GM18507 (cell line): ENCODE results near the gene ACTA1.
"Not testable (repeated sequence)": the region's sequence is repeated elsewhere in the genome, so short reads cannot be mapped to it uniquely, and the experiment has no call there.

Source experiments
- DNase-seq: peaks from one replicate; pipeline ENCODE4 v3.0.0; 2011; ENCODE audit warnings: low read depth; ENCODE audit not compliant: insufficient read length; ENCODE audit errors: extremely low spot score
- FAIRE-seq: peaks from 2 replicates; lab custom pipeline; 2011; peaks lifted over from hg19 to GRCh38; lab: Jason Lieb, UNC

ACTA1 gene

DNA sequence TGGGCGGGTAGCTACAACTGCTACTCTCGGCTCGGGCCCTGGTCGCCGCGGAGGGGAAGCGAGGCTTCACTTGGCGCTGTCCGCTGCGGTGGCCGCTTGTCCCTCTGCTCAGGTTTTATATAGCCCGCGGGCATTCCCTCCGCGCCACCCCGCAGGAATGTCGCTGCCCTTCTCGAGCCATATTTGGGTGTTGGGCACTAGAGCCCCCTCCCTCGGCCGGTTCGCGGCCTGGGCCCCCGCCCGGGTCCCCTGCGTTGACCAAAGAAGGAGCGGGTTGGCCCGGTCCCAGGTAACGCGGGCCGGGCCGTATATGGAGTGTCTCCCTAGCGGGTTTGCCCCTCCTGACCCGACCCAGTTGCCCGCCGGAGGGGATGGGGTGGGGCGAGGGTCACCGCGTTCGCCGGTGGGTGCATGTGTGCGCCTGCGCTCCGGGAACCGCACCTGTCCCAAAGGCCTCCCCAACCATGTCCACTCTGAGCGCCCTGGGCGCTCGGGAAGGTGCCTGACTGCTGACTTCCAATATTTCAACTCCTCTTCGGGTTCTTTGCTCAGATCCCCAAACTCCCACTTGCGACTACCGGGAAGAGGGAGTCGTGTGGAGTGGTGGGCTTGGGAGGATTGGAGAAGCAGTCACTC, at the start of gene ACTA1:
TSS of gene ACTA1 (minus strand) at position 90 of the 636 bp plus-strand sequence. CDS start 979 bp downstream, outside the sequence.
- no peak for DNase-seq
- FAIRE-seq = no peak

DNA sequence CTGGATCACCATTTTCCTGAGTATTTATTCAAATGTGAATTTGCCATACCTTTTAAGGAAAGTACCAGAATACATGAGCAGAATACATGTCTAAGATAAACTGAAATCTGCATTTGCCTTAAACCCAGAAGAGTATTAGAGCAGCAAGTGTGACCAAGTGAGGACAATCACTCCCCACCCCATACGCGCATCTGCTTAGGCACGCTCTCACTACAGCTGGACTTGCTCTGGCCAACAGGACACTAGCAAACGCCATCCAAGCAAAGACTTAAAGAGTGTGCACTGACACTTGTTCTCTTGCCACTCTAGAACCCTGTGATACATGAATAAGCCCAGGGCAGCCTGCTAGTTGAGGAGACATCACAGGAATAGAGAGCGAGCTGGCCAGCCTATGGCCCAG, 48.6 kb upstream of the ACTA1 start:
- no peak for DNase-seq
- FAIRE-seq = no peak

DNA sequence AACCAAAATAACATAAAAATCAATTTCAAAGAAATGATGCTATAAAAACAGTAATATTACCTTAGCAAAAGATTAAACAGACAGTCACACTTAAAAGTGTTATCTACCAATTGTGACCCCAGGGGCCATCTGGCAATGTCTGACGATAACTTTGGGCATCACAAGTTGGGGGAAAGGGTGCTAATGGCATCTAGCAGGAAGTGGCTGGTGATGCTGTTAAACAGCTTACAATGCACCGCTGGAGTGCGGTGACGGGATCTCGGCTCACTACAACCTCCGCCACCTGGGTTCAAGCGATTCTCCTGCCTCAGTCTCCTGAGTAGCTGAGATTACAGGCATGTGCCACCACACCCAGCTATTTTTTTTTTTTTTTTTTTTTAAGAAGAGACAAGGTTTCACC, 46.6 kb upstream of the ACTA1 start:
- DNase-seq (no peak), FAIRE-seq (no peak)

DNA sequence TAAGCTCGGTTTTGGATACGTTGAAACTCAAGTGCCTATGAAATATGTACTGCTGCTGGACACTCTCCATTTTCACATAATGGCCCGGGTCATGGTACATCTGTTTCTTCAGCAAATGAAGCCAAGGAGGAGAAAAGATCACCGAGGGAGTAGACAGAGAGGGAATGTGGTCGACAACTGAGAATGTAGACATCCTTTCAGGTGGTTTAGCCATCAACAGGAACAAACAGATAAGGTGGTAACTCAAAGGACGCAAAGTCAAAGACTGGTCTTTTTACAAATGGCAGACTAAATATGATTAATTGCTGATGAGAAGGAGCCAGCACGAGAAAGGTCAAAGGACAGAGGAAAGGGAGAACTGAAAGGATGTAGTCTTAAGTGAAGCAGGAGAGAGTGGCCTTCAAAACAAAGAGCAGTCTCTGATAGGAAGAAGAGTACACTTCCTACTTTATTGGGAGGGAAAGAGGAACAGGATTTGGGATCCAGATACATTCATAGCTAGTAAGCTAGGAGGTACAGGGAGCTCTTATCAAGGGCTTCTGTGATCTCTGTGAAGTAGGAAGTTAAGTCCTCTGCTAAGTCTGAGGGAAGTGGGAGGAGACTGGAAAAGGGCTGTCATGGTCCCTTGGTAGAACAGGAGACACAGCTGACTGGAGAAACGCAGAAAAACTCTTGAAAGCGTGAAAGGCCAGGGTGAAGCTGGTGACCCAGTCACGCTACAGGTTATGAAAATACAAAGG, 45.9 kb upstream of the ACTA1 start:
- DNase-seq = peak; percentile 39
- FAIRE-seq = peak; percentile 98

DNA sequence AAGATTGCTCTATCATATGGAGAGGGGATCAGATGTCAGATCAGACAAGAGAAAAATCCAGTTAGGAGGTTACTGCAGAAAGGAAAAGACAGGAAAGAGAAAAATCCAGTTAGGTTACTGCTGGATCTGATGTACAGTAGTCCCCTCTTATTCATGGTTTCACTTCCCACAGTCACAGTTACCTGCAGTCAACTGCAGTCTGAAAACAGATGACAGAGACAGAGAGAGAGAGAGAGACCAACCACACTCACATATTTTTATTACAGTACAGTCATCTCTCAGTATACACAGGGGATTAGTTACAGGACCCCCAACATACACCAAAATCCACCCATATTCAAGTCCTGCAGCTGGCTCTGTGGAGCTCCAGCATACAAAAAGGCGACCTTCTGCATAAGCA, 45.0 kb upstream of the ACTA1 start:
- FAIRE-seq (peak; percentile 95), DNase-seq (no peak)

DNA sequence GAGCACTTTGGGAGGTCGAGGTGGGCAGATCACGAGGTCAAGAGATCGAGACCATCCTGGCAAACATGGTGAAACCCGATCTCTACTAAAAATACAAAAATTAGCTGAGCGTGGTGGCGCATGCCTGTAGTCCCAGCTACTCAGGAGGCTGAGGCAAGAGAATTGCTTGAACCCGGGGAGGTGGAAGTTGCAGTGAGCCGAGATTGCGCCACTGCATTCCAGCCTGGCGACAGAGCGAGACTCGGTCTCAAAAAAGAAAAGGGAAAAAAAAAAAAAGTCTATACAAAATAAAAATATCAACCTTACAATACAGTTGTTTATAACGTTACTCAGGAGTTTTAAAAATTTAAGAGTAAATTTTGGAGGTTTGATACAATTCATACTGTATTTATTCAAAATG, 42.0 kb upstream of the ACTA1 start:
- DNase-seq, FAIRE-seq: not testable (repeated sequence)

DNA sequence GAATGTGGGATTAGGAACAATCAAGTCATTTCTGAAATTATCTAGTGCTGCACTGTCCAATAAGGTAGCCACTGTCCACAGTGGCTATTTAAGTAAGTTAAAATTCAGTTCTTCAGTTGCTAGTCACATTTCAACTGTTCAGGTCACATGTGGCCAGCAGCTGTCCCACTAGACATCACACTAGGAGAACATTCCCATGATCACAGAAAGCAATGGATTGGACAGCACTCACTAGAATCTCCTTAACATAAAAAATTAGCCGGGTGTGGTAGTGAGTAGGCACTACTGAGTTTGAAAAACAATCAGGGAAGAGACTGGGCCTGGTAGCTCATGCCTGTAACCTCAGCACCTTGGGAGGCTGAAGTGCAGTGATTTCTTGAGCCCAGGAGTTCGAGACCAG, 40.6 kb upstream of the ACTA1 start:
- DNase-seq (no peak), FAIRE-seq (no peak)

DNA sequence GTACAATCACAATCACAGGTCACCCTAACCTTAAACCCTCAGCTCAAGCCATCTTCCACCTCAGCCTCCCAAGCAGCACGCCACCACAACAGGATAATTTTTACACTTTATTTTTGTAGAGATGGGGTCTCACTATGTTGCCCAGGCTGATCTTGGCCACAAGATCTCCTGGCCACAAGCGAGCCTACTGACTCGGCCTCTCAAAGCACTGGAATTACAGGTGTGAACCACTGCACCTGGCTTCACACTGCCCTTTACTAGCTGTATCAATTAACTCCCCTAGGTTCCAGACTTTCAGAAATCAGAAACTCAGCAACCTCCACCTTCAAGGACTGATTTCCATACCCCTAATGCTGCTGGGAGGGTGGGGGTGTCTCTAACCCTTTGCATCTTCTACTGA, 37.3 kb upstream of the ACTA1 start:
- DNase-seq (no peak), FAIRE-seq (no peak)

DNA sequence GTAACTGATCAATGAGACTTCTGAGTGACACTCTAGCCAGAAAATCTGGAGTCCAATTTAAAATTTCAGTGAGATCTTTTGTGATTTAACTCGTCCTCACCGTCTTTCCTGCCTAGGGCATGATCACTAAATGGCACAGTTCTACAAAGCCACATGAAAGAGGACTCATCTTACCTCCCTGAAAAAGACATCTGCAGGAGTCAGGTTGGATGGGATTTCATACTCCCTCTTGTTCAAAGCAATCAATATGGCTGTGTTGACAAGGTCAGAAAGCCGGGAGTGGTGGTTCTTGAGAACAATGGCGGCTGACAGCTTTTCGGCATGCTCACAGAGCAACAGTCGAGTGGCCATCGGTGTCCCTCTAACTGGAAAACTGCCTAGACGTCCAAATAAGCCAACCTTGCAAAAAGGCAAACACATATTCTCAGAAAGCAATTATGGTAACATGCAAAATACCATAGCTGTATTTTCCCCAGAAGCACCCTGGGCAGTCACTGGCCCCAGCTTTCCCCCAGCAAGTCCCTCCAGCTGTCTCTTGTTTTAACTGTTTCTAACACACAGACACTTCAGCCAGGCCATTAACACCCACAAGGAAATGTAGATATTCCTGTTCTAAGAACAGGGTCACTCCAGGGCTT, 36.6 kb upstream of the ACTA1 start:
- FAIRE-seq = no peak
- no peak for DNase-seq

DNA sequence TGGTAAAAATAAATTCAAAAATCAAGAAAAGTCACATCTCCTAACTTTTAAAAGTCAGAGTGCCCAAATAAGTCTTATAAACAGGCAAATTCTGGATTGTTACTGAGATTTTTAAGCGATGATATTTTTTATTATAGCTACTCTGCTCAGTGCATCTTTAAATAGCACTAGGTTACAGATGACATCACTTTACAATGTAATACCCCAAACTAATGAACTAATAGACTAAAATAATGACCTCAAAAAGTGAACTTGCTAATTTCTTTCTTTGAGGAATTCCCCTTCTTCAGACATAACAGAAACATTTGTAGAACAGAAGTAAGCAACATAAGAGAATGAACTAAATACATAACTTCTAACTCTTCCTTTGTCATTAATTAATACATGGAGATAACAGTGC, 33.0 kb upstream of the ACTA1 start:
- no peak for DNase-seq
- no peak for FAIRE-seq

DNA sequence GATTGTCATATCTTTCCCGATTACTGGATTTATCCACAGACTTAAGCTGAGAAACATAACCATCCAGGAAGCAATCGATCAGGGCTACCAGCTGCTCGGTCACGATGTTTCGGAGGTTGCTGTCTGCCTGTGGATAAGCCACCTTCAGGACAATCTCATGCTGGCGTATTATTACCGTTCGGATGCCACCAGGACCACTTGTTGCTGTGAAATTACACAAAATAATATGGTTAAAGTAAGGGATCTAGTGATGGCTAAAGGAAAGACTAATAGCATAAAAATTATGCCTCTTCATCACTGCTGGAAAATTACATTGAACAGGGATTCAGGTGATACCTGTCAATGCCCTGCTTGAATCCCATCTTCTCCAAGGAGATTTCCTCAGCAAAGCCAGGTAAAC, 30.8 kb upstream of the ACTA1 start:
- DNase-seq = no peak
- FAIRE-seq = no peak

DNA sequence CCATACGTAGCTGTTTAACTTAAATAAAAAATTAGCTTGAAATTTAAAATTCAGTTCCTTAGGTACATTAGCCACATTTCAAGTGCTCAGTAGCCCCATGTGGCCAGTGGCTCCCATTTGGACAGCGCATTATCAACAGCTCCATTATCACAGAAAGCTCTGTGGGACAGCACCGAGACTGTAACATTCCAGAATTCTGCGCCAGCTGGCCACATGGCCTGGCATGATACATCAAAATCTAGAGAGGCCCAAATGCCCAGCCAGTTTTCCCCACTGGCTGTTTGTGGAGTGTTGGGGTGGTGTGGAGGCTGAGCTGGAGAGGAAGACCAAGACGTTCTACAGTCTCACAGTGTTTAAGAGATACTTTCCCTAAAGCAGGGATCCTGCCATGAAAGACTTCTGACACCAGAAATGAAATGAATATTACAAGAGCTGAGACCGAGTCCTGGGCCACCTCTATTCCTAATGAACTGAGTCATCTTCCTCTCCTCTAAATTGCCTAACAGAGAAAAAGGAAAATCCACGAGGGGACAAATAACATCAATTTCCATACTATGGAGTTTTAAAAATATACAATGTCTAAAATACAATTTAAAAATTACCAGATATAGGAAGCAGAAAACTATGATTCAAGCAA, 27.3 kb upstream of the ACTA1 start:
- no peak for DNase-seq
- no peak for FAIRE-seq

DNA sequence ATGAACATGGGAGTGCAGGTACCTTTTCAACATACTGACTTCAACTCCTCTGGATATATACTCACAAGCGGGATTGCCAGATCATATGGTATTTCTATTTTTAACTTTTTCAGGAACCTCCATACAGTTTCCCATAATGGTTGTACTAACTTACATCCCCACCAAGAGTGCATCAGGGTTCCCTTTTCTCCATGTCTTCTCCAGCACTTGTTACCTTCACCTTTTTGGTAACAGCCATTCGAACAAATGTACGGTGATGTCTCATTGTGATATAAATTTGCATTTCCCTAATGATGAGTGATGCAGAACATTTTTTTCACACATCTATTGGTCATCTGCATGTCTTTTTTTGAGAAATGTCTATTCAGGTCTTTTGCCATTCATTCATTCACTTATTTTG, 25.9 kb upstream of the ACTA1 start:
- FAIRE-seq (no peak), DNase-seq (no peak)

DNA sequence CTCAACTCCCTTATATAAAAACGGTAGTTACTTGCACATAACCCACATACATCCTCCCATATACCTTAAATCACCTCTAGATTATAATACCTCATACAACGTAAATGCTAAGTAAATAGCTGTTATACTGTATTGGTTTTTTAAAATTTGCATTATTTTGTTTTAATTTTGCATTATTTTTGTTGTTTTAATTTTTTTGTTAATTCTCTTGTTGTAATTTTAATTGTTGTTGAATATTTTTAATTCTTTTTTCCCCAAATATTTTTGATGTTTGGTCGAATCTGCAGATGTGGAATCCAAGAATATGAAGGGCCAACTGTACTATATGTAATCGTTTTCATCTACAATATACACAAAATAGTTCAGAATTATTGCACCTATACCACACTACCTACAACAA, 23.5 kb upstream of the ACTA1 start:
- no peak for DNase-seq
- no peak for FAIRE-seq

DNA sequence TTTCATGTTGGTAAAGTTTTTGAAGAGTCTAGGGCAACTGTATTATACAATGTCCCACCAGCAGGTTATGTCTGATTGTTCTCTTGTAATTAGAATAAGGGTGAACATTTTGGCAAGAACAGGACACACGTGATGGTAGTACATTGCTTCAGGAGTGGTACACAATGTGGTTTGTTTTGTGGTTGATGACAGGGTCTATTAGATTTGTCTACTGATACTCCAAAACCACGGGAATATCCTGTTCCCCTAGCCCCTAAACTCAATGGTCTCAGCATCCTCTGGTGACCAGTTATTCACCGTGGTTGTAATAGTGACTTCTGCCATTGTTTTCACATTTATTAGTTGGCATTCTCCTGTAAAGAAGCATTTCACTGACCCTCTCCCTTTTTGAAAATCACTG, 22.1 kb upstream of the ACTA1 start:
- DNase-seq = no peak
- peak; percentile 33 for FAIRE-seq

DNA sequence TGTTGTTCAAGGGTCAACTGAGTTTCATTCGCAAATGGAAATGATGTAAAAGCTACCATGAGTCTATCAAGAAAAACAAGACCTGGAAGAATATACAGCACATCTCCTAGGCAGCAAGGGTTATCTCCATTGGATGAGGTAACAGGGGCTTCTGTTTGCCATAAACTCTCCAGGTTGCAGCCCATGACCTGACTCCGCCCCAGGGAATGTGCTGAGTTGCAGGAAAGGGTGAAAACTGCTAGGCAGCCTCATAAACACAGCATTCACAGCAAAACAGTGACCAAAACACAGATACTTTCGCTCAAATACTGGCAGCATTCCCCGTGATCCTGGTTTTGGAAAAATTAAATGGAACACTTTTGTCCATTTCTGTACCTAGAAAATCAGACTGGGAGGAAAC, 20.2 kb upstream of the ACTA1 start:
- no peak for FAIRE-seq
- DNase-seq = no peak

DNA sequence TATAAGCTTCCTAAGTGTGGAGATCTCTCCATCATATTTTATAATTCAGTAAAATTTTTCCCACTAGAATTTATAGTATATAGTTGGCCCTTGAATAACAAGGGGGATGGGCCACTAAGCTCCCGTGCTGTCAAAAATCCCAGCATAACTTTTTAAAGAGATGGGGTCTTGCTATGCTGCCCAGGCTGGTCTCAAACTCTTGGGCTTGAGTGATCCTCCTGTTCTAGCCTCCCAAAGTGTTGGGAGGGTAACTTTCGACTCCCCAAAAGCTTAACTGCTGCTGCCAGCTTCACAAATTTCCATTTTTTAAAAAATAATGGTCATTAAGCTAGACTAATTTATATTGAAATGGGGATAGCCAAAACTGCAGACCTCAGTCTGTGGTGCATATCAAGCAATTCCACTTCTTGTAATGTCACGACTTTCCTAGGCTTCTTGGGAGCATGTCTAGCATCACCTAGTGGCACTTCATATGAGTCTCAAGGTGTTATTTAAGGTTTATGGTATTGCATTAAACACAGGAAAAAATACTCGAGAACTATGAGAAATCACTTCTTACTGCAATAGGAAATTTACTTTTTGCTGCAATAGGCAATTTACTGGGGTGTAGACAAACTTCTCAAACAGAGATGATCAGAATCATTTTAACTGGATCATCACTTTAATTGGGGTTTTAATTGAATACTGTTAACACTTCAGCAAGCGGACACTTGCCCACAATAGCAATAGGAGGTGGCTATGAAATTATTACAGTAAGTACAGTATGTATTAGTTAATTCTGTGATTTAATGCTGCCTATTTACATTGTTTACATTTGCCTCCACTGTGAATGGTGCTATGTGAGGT, 19.3 kb upstream of the ACTA1 start:
- peak; percentile 44 for FAIRE-seq
- DNase-seq = no peak

DNA sequence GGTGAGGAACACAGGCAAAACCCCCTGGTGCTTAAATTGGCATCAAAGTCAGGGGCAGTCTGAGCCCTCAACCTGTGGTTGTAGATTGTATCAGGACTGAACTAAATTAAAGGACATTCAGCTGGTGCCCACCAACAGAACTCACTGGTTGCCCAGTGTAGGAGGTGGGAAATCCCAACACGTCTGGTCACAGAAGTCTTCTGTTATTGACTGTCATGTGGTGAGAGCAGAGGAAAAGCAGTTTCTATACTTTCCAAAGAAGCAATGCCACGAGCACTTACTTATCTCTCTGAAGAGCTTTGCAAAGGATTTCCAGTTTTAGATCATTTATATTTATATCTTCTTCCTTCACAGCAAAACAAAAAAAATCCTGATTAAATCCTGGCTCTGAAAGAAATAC, 15.0 kb upstream of the ACTA1 start:
- no peak for DNase-seq
- no peak for FAIRE-seq

DNA sequence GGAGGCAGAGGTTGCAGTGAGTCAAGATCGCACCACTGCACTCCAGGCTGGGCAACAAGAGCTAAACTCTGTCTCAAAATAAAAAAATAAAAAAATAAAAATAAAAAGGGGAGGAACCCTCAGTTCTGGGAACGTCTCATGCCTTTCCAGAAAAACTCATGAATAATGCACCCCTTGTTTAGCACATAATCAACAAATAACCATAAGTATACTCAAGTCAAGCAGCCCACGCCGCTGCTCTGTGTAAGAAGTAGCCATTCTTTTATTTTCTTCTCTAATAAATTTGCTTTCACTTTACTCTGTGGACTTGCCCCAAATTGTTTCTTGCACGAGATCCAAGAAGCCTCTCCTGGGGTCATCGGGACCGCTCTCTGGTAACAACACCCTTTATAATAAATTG, 14.5 kb upstream of the ACTA1 start:
- FAIRE-seq (no peak), DNase-seq (no peak)

DNA sequence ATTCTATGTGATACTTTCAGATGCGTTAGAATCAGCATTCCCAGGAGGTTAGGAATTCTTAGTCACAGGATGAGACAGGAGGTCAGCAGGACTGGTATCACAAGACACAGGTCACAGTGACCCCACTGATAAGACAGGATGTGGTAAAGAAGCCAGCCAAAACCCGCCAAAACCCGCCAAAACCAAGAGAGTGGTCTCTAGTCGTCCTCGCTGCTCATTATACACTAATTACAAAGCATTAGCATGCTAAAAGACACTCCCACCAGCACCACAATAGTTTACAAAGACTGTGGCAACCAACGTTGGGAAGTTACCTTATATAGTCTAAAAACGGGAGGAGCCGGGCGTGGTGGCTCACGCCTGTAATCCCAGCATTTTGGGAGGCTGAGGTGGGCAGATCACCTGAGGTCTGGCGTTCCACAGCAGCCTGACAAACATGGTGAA, 13.9 kb upstream of the ACTA1 start:
- no peak for DNase-seq
- no peak for FAIRE-seq
